Smooth muscle cell (in vitro differentiated cells): ENCODE results near the gene RAPGEF2. TPM values are rescaled to one million over a fixed set of nuclear protein-coding genes. Genes with fewer than 3 reads are reported as not detected.

ENCODE experiments used
- DNase-seq: peaks from one replicate; lab custom pipeline; 2025; ENCODE audit not compliant: unreplicated experiment; lab: John Stamatoyannopoulos, UW
- H2AFZ ChIP-seq: fragments of 200-600 bp; sonication (generic); 2 replicates; pipeline ENCODE4 v1.6.0; 2016; ENCODE audit warnings: antibody characterized with exemption, low read depth, mild to moderate bottlenecking
- H3F3A ChIP-seq: fragments of 200-600 bp; sonication (generic); 2 replicates; pipeline ENCODE4 v1.6.0; 2017; ENCODE audit warnings: antibody characterized with exemption, low read depth
- H3K27ac ChIP-seq: fragments of 200-600 bp; sonication (generic); 2 replicates; pipeline ENCODE4 v1.5.1; 2016; ENCODE audit warnings: low read depth, mild to moderate bottlenecking
- H3K27me3 ChIP-seq: fragments of 200-600 bp; sonication (generic); 2 replicates; pipeline ENCODE4 v1.6.1; 2016; ENCODE audit warnings: low read depth, mild to moderate bottlenecking
- H3K36me3 ChIP-seq: fragments of 200-600 bp; sonication (generic); 2 replicates; pipeline ENCODE4 v1.5.1; 2016; ENCODE audit warnings: low read depth
- H3K4me1 ChIP-seq: fragments of 200-600 bp; sonication (generic); 2 replicates; pipeline ENCODE4 v1.5.1; 2016; ENCODE audit warnings: low read depth
- H3K4me2 ChIP-seq: fragments of 200-600 bp; sonication (generic); 2 replicates; pipeline ENCODE4 v1.6.0; 2016; ENCODE audit warnings: mild to moderate bottlenecking
- H3K4me3 ChIP-seq: fragments of 200-600 bp; sonication (generic); 2 replicates; pipeline ENCODE4 v1.5.1; 2016; ENCODE audit warnings: mild to moderate bottlenecking
- H3K79me2 ChIP-seq: fragments of 200-600 bp; sonication (generic); 2 replicates; pipeline ENCODE4 v1.6.0; 2016; ENCODE audit warnings: low read depth, mild to moderate bottlenecking
- H3K9ac ChIP-seq: fragments of 200-600 bp; sonication (generic); 2 replicates; pipeline ENCODE4 v1.6.0; 2016; ENCODE audit warnings: low read depth
- H3K9me3 ChIP-seq: fragments of 200-600 bp; sonication (generic); replicated peaks from 2 replicates; pipeline ENCODE4 v1.5.1; 2016; ENCODE audit warnings: low read depth
- H4K20me1 ChIP-seq: fragments of 200-600 bp; sonication (generic); 2 replicates; pipeline ENCODE4 v1.6.0; 2016; ENCODE audit warnings: low read depth
- WGBS: methylation state at CpG from one replicate; pipeline ENCODE4 v1.1.7; 2016; ENCODE audit warnings: low lambda C conversion rate; 5-methylcytosine and 5-hydroxymethylcytosine counted together
- polyA plus RNA-seq: library from polyadenylated mRNA; unstranded; fragments of >200 nt; fragmentation: Nextera tagmentation; extraction: Ambion mirVana; gene quantifications from 2 replicates; pipeline ENCODE4 v1.2.1, GENCODE V29; 2016
- total RNA-seq: library from RNA; depleted of rRNA; stranded (reverse); fragments of >200 nt; gene quantifications from 2 replicates; pipeline ENCODE4 v1.2.3, GENCODE V29; 2014
- TF ChIP-seq, protein P1 (sequence below): fragments of 200-600 bp; sonication (generic); IDR thresholded peaks from 2 replicates; pipeline ENCODE4 v1.5.1; 2017; ENCODE audit warnings: borderline replicate concordance, mild to moderate bottlenecking, antibody characterized with exemption; ENCODE audit not compliant: insufficient read depth, poor library complexity, severe bottlenecking

The RAPGEF2 gene
- total and polyA plus RNA-seq, 2 experiments from 2014 or later, result 7.4 to 44.7 TPM

DNA sequence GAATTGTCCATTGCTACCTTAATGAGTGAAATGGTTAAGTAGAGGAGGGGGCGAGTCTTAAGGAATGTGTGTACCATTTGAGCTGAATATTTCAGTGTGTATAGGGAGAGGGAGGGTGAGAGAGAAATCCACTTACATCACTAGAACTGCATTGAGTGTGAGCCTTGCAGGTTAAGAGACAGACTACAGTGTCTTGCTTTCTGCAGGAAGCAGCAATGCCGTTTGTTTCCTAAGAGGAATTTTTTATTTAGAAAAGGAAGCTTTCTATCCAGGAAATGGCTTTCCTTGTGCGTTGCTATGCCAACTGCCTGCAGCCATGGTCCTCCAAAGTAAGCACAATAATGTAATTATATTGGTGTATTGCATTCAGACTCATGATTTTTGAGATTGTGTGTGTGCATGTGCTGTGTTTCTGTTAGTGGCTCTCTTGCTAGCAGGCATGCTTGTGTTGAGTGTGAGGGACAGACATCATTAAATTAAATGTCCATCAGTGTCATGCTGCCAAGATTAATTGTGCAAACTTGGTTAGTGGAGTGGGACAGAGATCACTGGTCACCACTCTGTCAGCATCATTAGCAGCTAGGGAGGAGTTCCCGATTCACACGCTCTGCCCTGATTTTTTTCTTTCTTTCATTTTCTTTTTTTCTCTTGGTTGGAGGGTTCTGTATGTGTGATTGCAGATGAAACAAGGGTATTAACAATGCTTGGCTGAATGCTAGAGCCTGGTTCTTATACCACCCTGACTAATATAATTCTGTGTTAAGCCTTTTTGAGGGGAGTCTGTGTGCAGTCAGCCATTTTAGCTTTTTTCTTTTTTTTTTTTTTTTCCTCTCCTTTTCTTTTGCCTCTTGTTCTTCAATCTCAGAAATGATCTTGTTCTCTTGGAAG, 164.3 kb downstream of the RAPGEF2 start:
- peaks cover 15% of the 10 kb centered on the region for H3K79me2 ChIP-seq
- H3K27ac ChIP-seq, result no peak overlapping the region
- H3K9ac ChIP-seq, result no peak overlapping the region
- no peaks in the 10 kb centered on the region for H3K9me3 ChIP-seq
- H2AFZ ChIP-seq, result no peak overlapping the region
- H3K4me2 ChIP-seq, result peak overlapping the region; percentile 8
- no peak overlapping the region for H3K4me3 ChIP-seq
- TF ChIP-seq, protein P1, sequence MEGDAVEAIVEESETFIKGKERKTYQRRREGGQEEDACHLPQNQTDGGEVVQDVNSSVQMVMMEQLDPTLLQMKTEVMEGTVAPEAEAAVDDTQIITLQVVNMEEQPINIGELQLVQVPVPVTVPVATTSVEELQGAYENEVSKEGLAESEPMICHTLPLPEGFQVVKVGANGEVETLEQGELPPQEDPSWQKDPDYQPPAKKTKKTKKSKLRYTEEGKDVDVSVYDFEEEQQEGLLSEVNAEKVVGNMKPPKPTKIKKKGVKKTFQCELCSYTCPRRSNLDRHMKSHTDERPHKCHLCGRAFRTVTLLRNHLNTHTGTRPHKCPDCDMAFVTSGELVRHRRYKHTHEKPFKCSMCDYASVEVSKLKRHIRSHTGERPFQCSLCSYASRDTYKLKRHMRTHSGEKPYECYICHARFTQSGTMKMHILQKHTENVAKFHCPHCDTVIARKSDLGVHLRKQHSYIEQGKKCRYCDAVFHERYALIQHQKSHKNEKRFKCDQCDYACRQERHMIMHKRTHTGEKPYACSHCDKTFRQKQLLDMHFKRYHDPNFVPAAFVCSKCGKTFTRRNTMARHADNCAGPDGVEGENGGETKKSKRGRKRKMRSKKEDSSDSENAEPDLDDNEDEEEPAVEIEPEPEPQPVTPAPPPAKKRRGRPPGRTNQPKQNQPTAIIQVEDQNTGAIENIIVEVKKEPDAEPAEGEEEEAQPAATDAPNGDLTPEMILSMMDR, result no peak
- DNase-seq, result no peak
- H3F3A ChIP-seq, result peaks cover 8% of the 10 kb centered on the region
- no peaks in the 10 kb centered on the region for H3K27me3 ChIP-seq
- no peaks in the 10 kb centered on the region for H3K36me3 ChIP-seq
- peaks cover 8% of the 10 kb centered on the region for H3K4me1 ChIP-seq
- 77% methylated on average over 5 of the region's 5 CpGs for WGBS
- no peaks in the 10 kb centered on the region for H4K20me1 ChIP-seq

DNA sequence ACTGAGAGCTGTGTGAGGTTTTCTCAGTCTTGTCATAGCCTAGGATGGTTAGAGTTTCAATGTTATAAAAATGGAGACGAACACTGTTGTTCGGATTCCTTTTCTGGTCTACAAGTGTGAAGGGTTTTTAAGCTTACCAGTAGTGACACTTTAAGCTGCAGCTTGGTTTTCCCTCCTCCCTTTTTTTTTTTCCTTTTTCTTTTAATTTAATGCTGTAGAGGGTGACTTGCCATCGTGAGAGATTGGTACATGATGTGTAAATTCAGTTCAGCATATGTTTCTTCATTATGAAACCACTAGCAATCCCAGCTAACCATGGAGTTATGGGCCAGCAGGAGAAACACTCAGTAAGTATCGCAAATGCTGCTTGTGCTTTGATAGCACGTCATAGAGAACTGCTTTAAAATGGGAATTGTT, 165.0 kb downstream of the RAPGEF2 start:
- H3K79me2 ChIP-seq, result peaks cover 15% of the 10 kb centered on the region
- DNase-seq, result no peak
- no peaks in the 10 kb centered on the region for H3K36me3 ChIP-seq
- H3K27ac ChIP-seq, result no peak overlapping the region
- H3K27me3 ChIP-seq, result no peaks in the 10 kb centered on the region
- no peaks in the 10 kb centered on the region for H3K9me3 ChIP-seq
- H3F3A ChIP-seq, result peaks cover 8% of the 10 kb centered on the region
- H3K4me2 ChIP-seq, result peak overlapping the region; percentile 8
- no peak overlapping the region for H3K4me3 ChIP-seq
- 85% methylated on average over 5 of the region's 5 CpGs for WGBS
- TF ChIP-seq, protein P1, result no peak
- no peaks in the 10 kb centered on the region for H4K20me1 ChIP-seq
- peaks cover 8% of the 10 kb centered on the region for H3K4me1 ChIP-seq
- no peak overlapping the region for H2AFZ ChIP-seq
- H3K9ac ChIP-seq, result no peak overlapping the region

DNA sequence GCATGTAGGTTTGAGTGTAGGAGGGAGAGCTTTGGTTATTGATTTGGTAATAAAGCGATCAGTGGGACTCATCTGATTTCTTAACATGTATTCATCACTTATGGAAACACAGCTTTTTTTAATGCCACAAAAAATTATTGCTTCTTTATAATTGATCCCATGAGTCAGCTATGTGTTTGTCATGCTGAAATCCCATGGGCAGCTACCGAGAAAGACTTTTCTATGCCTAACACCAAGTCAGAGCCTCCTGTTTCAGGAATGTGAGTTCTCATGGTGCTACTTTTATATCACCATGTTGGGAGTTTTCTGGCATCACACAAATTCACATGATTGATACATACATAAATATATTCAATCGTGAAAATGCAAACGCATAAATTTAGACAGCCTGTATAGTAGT, 165.7 kb downstream of the RAPGEF2 start:
- no peak overlapping the region for H3K9ac ChIP-seq
- peaks cover 8% of the 10 kb centered on the region for H3K4me1 ChIP-seq
- H3K27ac ChIP-seq, result no peak overlapping the region
- H3F3A ChIP-seq, result peaks cover 8% of the 10 kb centered on the region
- peaks cover 9% of the 10 kb centered on the region for H3K79me2 ChIP-seq
- H3K27me3 ChIP-seq, result no peaks in the 10 kb centered on the region
- WGBS, result 85% methylated on average over 4 of the region's 4 CpGs
- no peak overlapping the region for H3K4me3 ChIP-seq
- no peak for DNase-seq
- H3K9me3 ChIP-seq, result no peaks in the 10 kb centered on the region
- H3K36me3 ChIP-seq, result no peaks in the 10 kb centered on the region
- H2AFZ ChIP-seq, result no peak overlapping the region
- H3K4me2 ChIP-seq, result no peak overlapping the region
- no peaks in the 10 kb centered on the region for H4K20me1 ChIP-seq
- TF ChIP-seq, protein P1, result no peak
